Measurements from ENCODE around the gene ZNF10. TPM values are rescaled to one million over a fixed set of nuclear protein-coding genes. Genes with fewer than 3 reads are reported as not detected.

The ZNF10 gene
- total and polyA plus RNA-seq, 2 of the 8 experiments (the other 6 are each of a cell fraction or from before 2014, with no cell fraction given) = 5.2 to 11.9 TPM

DNA sequence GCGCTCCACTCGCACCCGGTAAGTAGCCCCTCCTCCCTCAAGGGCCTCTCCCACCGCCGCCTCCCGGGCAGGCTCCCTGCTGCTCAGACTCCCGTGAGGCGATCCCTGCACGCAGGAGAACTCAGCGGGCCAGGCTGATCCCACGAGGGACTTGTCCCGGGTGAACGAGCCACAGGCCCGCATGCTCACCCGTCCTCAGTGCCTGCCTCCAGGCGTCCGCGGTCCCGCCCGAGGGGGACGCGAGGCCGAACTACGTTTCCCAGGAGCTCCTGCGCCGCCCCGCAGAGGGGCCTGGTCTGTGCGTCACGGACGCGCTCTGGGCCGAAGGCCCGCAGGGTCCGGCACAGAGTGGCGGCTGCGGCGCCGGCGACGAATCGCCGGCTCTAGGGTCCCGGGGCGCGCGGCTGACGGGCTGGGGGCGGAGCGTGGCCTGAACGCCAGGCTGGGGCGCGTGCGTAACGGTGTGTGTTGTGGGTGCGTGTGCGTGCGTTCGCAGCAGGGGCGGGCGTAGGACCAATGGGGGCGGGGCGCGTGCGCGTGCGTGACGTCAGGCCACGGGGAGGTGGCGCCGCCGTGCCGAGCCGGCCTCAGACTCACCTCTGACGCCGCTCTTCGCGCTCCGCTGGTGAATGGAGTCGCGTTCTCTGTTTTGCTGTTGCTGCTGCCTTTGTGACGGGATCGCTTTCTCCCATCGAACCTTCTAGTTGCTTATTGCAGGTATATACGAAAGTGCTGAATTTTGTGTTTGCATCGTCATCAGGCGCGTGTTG, at the start of gene ZNF10, which contains the start of gene ZNF891 (continued):
- TF ChIP-seq CBX8 (IDR thresholded peaks at IDR 0.05; ENCODE audit: borderline replicate concordance, low read depth, low read length) = no peak
- no peak for TF ChIP-seq BRCA1 (IDR thresholded peaks at IDR 0.05; ENCODE audit: low read depth, low read length)
- TF ChIP-seq KDM5A (IDR thresholded peaks at IDR 0.05; ENCODE audit: low read length) = no peak
- TF ChIP-seq, protein P1, sequence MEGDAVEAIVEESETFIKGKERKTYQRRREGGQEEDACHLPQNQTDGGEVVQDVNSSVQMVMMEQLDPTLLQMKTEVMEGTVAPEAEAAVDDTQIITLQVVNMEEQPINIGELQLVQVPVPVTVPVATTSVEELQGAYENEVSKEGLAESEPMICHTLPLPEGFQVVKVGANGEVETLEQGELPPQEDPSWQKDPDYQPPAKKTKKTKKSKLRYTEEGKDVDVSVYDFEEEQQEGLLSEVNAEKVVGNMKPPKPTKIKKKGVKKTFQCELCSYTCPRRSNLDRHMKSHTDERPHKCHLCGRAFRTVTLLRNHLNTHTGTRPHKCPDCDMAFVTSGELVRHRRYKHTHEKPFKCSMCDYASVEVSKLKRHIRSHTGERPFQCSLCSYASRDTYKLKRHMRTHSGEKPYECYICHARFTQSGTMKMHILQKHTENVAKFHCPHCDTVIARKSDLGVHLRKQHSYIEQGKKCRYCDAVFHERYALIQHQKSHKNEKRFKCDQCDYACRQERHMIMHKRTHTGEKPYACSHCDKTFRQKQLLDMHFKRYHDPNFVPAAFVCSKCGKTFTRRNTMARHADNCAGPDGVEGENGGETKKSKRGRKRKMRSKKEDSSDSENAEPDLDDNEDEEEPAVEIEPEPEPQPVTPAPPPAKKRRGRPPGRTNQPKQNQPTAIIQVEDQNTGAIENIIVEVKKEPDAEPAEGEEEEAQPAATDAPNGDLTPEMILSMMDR (IDR thresholded peaks at IDR 0.05; ENCODE audit: control extremely low read depth in 1 of 3, insufficient read depth in 1 of 3, low read depth in 1 of 3, low read length in 3 of 3) = no peak
- TF ChIP-seq BACH1 (IDR thresholded peaks at IDR 0.05; ENCODE audit: low read length) = 0 out of 2 replicates have a peak, but pooled peaks have one; percentile 35
- peak; percentile 96 for TF ChIP-seq MAX (IDR thresholded peaks at IDR 0.05)
- no peak for TF ChIP-seq BCL11A (IDR thresholded peaks at IDR 0.05; ENCODE audit: low read depth in 2 of 2, low read length in 2 of 2)
- peak; percentile 93 for TF ChIP-seq TBP (IDR thresholded peaks at IDR 0.05; ENCODE audit: low read depth, low read length)
- no peak for TF ChIP-seq RAD21 (IDR thresholded peaks at IDR 0.05 in 1 of 2, conservative IDR thresholded peaks at IDR 0.05 in 1 of 2; ENCODE audit: low read depth in 2 of 2, low read length in 2 of 2)
- no peak; the same call in 1 of the 2 replicates for TF ChIP-seq SUZ12 (IDR thresholded peaks at IDR 0.05; ENCODE audit: low read length)
- no peak for TF ChIP-seq ZNF274 (IDR thresholded peaks at IDR 0.05; ENCODE audit: borderline replicate concordance, extremely low read depth, low read length)
- peak; percentile 34; the same call in 1 of the 2 replicates for TF ChIP-seq SRF (IDR thresholded peaks at IDR 0.05; ENCODE audit: low read depth, low read length)
- no peak for TF ChIP-seq RNF2 (IDR thresholded peaks at IDR 0.05; ENCODE audit: borderline replicate concordance, low read depth, low read length, missing control alignments, poor library complexity, severe bottlenecking)
- TF ChIP-seq EGR1 (IDR thresholded peaks at IDR 0.05; ENCODE audit: borderline replicate concordance, low read depth, low read length) = peak; percentile 70
- no peak for TF ChIP-seq JUN (IDR thresholded peaks at IDR 0.05; ENCODE audit: low read depth, low read length)
- TF ChIP-seq, protein P2, sequence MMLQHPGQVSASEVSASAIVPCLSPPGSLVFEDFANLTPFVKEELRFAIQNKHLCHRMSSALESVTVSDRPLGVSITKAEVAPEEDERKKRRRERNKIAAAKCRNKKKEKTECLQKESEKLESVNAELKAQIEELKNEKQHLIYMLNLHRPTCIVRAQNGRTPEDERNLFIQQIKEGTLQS (IDR thresholded peaks at IDR 0.05; ENCODE audit: insufficient read depth, low read depth, low read length) = peak; percentile 42; the same call in 1 of the 2 replicates
- peak; percentile 47; the same call in 1 of the 2 replicates for TF ChIP-seq JUND (IDR thresholded peaks at IDR 0.05; ENCODE audit: low read length)
- TF ChIP-seq ASH2L (IDR thresholded peaks at IDR 0.05; ENCODE audit: low read length) = peak; percentile 84
- TF ChIP-seq GTF2F1 (IDR thresholded peaks at IDR 0.05; ENCODE audit: borderline replicate concordance, low read depth, low read length) = no peak
- peak; percentile 37; the same call in 1 of the 2 replicates for TF ChIP-seq RBBP5 (IDR thresholded peaks at IDR 0.05; ENCODE audit: borderline replicate concordance, low read depth, low read length)

Data from H1 (cell line).